Heart left ventricle (tissue), 13 donors: ENCODE results near the gene SYCP2L.

ENCODE experiments used
- CTCF ChIP-seq, 12 donors: fragments of 200-600 bp; sonication (generic) in 4 of 12; IDR thresholded peaks; one replicate each; pipeline versions ENCODE4 v1.5.0 to v1.8.0; 2018 to 2022; ENCODE audit warnings: antibody characterized with exemption in 12 of 12, mild to moderate bottlenecking in 5 of 12
- POLR2A ChIP-seq, 2 donors: fragments of 450-650 bp; IDR thresholded peaks; one replicate each; pipeline ENCODE4 v1.6.1; 2017; ENCODE audit warnings: antibody characterized with exemption in 2 of 2, mild to moderate bottlenecking in 2 of 2, moderate library complexity in 2 of 2
- donor health status: ischemic (EF 13 %, LVEDD 7.1; RV severe dilation, severe dysfunction).
- donor health status: DM: no; HTN: yes; CAD: no.
- donor health status: DM: no; HTN: no; CAD: no.
- donor health status: ischemic (EF 25% LVEDD 6.9; RV normal size, moderate dysfunction).
- donor health status: ischemic (EF 25% LVEDD 5.7; RV mildly dilated, moderate dysfunction).
- donor health status: ischemic (EF 35%, LVEDD 5.7; RV mildly dilated, moderate dysfunction).
- donor health status: nonischemic (EF 11% LVEDD 7.7; RV severe dilation, severe dysfunction).
- donor health status: DM: yes; HTN: yes; CAD: no.
- donor health status: PGD.
- donor health status: ischemic (EF 29% LVEDD 5.4; RV normal size, mild dysfunction).
- donor health status: nonischemic (EF 23%, LVEDD 6.1; RV moderate dilation, normal function).

GRCh38 chr6:11007715-11008608, 121.1 kb downstream of the SYCP2L start:
- TF ChIP-seq CTCF (IDR thresholded peaks at IDR 0.05) (no peak), POLR2A (IDR thresholded peaks at IDR 0.05) (no peak)
